Brain microvascular endothelial cell (primary cell): Measurements from ENCODE around the gene TRABD2B.
A peak's percentile ranks its signal among the peaks of the same experiment; 100 is the strongest.

Experiments
- DNase-seq: peaks from one replicate; pipeline ENCODE4 v3.0.0-alpha.2; 2020
- H3K27ac ChIP-seq: fragments of 250-450 bp; sonication (Bioruptor Pico); 2 replicates; pipeline ENCODE4 v1.5.1; 2020; ENCODE audit warnings: mild to moderate bottlenecking, moderate library complexity
- H3K27me3 ChIP-seq: fragments of 250-450 bp; sonication (Bioruptor Pico); replicated peaks from 2 replicates; pipeline ENCODE4 v1.5.1; 2020; ENCODE audit warnings: mild to moderate bottlenecking
- H3K36me3 ChIP-seq: fragments of 250-450 bp; sonication (Bioruptor Pico); replicated peaks from 2 replicates; pipeline ENCODE4 v1.5.1; 2020; ENCODE audit warnings: mild to moderate bottlenecking
- H3K4me3 ChIP-seq: 2 replicates; pipeline ENCODE4 v1.5.1; 2011; ENCODE audit warnings: low read depth, mild to moderate bottlenecking, control low read depth, low read length, moderate library complexity
- in situ Hi-C: cut with HindIII; loops from 2 replicates; pipeline ENCODE4 v1.10.0; 2017; ENCODE audit warnings: low sequenced_read_pairs, low pct_ligation_motif_present
- TF ChIP-seq, protein P1 (sequence below): IDR thresholded peaks from 2 replicates; pipeline ENCODE4 v1.5.1; 2011; ENCODE audit warnings: low read depth, mild to moderate bottlenecking, moderate library complexity, low read length, control low read depth, inconsistent platforms; ENCODE audit errors: missing control alignments

The TRABD2B gene

DNA sequence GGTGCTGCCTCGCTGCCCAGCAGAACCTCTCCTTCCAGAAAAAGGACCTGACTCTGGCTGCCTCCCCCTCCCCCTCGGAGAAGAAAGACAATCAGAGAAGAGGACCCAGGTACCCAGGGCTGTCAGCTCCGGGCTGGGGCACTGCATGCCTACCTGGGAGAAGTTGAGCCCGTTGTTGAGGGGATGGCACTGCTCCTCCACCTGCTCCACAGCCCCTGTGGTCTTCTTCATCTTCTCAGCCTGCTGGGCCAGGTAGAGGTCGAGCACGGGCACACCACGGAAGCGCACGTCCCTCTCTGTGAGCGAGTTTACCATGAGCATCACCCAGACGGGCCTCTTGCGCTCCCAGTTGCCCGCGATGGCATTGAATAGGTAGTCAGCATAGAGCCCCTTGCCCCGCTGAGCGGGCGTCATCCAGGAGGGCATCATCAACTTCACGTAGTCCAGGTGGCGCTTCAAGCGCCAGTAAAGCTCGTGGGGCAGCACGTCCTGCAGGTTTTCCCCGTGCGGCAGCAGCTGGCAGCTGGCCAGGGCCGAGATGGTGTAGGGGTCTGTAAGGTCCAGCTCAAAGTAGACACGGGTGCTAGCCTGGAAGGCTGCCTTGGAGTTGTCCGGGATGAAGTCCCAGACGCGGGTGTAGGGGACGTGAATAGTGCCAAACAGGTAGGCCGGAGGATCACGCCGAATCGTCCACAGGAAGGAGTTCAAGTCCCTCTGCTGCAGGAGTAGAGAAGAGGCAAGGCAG lies 3.1 kb downstream of the TRABD2B start:
- in situ Hi-C loops: no loop called here
- TF ChIP-seq, protein P1, sequence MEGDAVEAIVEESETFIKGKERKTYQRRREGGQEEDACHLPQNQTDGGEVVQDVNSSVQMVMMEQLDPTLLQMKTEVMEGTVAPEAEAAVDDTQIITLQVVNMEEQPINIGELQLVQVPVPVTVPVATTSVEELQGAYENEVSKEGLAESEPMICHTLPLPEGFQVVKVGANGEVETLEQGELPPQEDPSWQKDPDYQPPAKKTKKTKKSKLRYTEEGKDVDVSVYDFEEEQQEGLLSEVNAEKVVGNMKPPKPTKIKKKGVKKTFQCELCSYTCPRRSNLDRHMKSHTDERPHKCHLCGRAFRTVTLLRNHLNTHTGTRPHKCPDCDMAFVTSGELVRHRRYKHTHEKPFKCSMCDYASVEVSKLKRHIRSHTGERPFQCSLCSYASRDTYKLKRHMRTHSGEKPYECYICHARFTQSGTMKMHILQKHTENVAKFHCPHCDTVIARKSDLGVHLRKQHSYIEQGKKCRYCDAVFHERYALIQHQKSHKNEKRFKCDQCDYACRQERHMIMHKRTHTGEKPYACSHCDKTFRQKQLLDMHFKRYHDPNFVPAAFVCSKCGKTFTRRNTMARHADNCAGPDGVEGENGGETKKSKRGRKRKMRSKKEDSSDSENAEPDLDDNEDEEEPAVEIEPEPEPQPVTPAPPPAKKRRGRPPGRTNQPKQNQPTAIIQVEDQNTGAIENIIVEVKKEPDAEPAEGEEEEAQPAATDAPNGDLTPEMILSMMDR: no peak

DNA sequence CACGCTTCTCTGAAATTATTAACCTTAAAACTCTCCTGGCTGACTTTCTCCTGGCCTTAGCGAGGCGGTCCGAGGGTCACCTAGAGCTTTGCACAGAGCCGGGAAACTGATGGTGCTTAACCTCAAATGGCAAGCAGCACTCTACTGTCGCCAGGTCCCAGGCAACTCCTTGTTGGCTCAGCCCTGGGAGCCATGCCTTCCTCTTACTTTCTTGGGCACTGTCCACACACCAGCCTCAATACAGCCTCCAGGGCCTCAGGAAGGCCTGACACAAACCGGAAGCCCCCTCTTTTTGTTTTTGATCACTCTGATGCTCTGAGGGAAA lies 3.8 kb downstream of the TRABD2B start:
- H3K36me3 ChIP-seq: no peaks in the 10 kb centered on the region
- no peak overlapping the region for H3K27ac ChIP-seq
- no peak for DNase-seq
- TF ChIP-seq, protein P1: no peak
- peaks cover 28% of the 10 kb centered on the region for H3K27me3 ChIP-seq
- no peak overlapping the region for H3K4me3 ChIP-seq
- in situ Hi-C loops: no loop called here

More for the DNA sequence above, 3.1 kb downstream of the TRABD2B start:
- Histone ChIP-seq H3K27me3 (peaks cover 31% of the 10 kb centered on the region), H3K4me3 (no peak overlapping the region), H3K36me3 (no peaks in the 10 kb centered on the region), H3K27ac (no peak overlapping the region)
- no peak for DNase-seq

DNA sequence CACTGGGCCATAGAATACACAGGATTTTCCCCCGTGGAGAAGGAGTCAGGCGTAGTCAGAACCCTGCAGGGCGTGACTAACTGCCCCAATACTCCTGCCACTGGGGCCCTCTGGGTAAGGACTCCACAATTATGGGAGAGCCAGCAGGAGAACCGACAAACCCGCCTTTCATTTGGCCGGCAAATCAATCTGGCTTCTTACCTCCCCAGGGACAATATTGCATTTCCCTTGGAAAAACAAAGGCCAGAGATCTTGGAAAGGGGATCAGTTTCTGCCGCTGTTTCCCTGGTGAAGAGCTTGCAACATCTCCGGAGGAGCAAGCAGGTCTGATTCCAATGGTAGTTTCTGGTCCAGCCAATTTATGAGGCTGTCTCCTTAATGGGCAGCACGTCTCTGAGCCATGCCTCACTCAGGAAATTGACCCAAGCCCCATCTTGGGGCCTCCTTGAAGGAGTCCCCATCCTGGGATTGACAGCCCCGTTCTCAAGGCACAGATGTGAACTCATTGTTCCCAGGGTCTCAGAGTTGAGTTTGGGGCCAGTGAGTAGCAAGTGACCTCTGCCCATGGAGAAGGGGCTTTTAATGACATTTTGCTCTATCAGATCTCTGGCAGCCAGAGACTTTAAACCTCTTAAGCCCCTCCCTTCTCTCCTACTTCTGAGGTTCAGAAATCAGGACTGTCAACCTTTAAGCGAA lies 4.3 kb downstream of the TRABD2B start:
- in situ Hi-C loops: no loop called here
- H3K27ac ChIP-seq: no peak overlapping the region
- DNase-seq: no peak
- H3K27me3 ChIP-seq: peaks cover 27% of the 10 kb centered on the region
- TF ChIP-seq, protein P1: no peak
- H3K36me3 ChIP-seq: no peaks in the 10 kb centered on the region
- H3K4me3 ChIP-seq: no peak overlapping the region

DNA sequence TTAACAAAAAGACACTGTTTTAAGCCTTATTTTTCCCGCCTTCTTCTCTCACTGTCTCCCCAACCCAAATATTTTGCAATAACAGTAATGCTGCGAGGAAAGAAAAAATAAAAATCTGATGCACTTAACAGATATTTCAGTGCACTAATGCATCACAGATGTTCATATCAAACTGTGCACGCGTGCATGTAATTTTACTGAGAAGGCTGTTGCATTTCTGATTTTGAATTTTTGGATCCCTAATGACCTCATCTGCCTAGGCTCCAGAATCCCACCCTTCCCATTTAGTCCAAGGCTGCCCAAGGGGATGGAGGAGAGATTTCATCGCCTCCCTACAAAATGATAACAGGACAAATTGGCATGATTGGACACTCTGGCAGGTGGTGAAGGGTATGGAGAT lies 5.5 kb downstream of the TRABD2B start:
- Histone ChIP-seq H3K27ac (no peak overlapping the region), H3K4me3 (no peak overlapping the region), H3K36me3 (no peaks in the 10 kb centered on the region), H3K27me3 (peaks cover 31% of the 10 kb centered on the region)
- no peak for DNase-seq
- in situ Hi-C loops: no loop called here
- TF ChIP-seq, protein P1: no peak

DNA sequence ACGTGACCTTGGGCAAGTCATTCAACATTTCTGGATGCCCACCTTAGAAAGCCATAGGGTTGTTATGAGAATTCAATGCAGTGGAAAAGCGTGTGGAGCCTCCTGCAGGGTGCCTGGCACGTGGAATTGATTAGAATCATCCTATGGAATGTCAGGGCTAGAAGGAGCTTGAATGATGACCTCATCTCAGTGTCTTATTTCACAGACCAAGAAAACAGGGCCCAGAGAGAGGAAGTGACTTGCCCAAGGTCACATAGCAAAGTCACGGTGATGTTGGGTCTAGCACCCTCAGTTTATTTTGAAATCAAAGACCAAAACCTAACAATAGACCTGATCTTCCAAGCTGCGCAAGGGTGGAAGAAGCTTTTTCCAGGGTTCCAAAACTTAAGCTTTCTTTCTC lies 6.0 kb downstream of the TRABD2B start:
- H3K27ac ChIP-seq: no peak overlapping the region
- TF ChIP-seq, protein P1: no peak
- DNase-seq: peak; percentile 44
- in situ Hi-C loops: no loop called here
- no peak overlapping the region for H3K4me3 ChIP-seq
- peaks cover 30% of the 10 kb centered on the region for H3K27me3 ChIP-seq
- H3K36me3 ChIP-seq: no peaks in the 10 kb centered on the region
